Smooth muscle cell of the brain vasculature (primary cell): ENCODE measurements around the gene ARTN.
A peak's percentile ranks its signal among the peaks of the same experiment; 100 is the strongest.

Experiments used
- DNase-seq: peaks from one replicate; pipeline ENCODE4 v3.0.0-alpha.2; 2012; ENCODE audit warnings: low read depth, low spot score

The ARTN gene

DNA sequence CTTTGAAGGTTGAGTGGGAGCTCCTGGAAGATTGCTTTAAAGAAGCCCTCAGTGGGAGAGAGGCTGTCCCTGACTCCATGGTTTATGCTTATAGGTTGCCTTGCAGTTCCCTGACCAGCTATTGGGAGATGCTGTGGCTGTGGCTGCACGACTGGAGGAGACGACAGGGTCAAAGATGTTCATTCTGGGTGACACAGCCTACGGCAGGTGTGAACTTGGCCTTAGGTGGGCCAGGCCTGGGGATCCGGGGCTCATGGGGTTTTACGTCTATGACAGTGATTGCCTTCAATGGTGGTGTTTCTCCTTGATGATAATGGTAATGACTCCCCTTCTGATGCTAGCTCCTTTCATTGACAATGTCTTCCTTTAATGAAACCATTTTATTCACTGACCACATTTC is 36.9 kb downstream of the ARTN start:
- DNase-seq = no peak

DNA sequence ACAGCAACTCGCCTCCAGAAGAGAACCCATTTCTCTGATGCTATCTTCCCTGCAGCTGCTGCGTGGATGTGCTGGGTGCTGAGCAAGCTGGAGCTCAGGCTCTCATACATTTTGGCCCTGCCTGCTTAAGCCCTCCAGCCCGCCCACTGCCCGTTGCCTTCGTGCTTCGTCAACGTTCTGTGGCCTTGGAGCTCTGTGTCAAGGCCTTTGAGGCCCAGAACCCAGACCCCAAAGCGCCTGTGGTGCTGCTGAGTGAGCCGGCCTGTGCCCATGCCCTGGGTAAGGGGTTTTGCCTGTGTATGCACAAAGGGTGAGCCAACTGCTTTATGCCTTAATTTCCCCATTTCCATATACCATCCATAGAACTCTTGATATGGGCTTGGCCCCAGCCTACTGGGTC is 37.3 kb downstream of the ARTN start:
- DNase-seq = no peak

DNA sequence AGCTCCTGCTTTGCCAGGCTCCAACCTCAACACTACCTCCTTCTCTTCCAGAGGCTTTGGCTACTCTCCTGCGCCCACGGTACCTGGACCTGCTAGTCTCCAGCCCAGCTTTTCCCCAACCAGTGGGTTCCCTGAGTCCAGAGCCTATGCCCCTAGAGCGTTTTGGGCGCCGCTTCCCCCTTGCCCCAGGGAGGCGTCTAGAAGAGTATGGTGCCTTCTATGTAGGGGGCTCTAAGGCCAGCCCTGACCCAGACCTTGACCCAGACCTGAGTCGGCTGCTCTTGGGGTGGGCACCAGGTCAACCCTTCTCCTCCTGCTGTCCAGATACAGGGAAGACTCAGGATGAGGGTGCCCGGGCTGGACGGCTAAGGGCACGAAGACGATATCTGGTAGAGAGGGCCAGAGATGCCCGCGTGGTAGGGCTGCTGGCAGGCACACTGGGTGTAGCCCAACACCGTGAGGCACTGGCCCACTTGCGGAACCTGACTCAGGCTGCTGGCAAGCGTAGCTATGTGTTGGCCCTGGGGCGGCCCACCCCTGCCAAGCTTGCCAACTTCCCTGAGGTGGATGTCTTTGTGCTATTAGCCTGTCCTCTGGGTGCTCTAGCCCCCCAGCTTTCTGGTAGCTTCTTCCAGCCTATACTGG is 37.9 kb downstream of the ARTN start:
- DNase-seq = no peak

DNA sequence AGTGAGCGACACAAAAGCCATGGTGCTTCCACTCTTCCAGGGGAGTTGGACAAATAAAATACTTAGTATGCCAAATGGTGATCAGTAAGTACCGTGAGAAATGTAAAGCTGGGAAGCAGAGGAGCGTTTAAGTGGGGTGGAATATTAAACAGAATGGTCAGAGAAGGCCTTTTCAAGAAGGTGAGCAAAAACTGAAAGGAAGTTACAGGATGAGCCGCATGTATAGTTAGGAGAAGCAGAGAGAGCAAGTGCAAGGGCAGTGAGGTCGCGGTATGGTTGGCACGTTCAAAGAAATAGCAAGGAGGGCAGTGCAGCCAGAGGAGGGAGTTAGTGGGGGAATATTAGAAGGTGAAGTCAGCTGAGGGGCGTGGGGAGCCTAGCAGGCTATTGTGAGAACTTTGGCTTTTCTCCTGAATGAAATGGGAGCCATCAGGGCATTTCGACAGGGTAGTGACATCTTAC is 40.4 kb downstream of the ARTN start:
- no peak for DNase-seq

DNA sequence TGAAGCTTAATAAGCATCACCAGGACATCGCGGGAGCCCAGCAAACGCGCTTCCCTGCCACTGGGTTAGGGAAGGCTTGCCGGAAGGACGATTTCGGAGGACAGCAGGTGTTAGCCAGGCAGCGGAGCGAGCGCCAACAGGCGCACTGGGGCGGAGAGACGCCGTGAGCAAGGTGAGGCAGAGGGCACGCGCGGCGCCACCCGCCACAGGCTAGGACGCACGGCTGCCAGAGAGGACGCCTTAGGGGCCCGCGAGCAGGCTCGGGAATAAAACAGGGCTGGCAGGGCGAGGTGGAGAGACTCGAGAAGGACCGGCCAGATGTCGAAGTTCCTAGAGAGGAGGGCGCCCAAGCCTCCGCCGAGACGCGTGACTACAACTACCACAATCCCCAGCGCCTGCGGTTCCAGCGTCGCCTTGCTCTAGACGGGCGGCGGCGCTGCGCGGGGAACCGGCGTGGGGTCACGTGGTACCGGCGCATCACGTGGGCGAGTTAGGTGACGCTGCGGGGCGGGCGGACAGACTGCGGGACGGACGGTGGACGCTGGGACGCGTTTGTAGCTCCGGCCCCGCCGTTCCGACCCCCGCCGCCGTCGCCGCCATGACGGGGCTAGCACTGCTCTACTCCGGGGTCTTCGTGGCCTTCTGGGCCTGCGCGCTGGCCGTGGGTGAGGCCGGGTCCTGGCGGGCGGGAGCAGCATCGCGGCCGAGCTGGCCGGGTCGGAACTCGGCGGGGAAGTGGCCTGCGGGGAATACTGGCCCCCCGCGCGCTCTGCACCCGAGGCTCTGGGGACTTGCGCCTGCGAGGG is 41.0 kb downstream of the ARTN start, which contains the start of gene ATP6V0B:
Gene ATP6V0B (plus strand): TSS at position 518 of the 806 bp plus-strand sequence. CDS start 81 bp downstream, at position 599.
- DNase-seq = peak; percentile 82

DNA sequence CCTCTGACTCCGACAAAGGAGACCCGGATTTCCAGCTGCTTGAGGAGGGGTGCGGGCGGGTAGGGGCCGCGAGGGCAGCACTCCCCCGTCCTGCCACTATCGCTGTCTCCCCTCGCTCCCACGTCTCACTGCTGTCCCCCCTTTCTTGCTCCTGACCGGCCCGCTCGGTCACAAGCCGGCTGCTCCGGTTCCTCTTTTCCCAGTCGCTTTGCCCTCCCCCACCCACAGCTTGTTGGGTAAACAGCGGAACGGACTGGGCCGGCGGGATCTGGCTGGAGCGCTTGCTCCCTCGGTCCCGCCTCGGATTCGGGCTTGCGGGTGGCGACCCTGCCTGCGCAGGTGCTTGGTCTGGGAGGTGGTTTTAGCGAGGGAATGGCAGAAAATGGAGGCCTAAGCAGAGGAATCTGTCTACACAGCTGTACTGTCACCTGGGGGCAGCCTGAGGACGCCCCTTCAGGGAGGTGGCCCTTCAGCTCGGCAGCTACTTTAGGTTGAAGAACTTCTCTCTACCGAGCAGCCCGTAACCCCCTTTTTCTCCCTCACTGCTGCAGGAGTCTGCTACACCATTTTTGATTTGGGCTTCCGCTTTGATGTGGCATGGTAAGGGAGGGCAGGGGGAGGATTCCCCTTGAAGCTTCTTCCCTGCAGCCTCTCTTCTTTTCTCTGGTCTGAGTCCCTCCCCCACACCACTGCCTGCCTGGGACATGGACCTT is 41.8 kb downstream of the ARTN start:
- no peak for DNase-seq

- no peak for DNase-seq
Measured at GRCh38 chr1:43976045-43976444, 42.4 kb downstream of the ARTN start.

DNA sequence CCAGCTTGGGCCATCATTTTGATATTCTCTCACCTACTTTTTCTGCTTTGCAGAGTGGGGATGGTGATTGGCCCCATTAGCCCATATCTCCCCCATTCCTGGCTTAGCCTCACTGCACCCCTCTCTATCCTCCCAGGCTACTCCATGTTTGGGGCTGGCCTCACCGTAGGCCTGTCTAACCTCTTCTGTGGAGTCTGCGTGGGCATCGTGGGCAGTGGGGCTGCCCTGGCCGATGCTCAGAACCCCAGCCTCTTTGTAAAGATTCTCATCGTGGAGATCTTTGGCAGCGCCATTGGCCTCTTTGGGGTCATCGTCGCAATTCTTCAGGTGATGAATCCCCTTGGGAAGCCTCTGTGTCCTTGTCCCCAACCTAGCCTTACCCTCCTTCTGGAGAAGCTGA is 43.3 kb downstream of the ARTN start:
- DNase-seq = no peak

- no peak for DNase-seq
Measured at GRCh38 chr1:43977376-43978263, 44.0 kb downstream of the ARTN start.

GRCh38 chr1:43978264-43978550 is 44.6 kb downstream of the ARTN start:
- DNase-seq = no peak

- no peak for DNase-seq
Measured at GRCh38 chr1:43978551-43979260, 45.1 kb downstream of the ARTN start, which contains the start of gene B4GALT2. B4GALT2 (plus strand) TSS chr1:43979210; CDS start chr1:43981161, 1,951 bp downstream.

DNA sequence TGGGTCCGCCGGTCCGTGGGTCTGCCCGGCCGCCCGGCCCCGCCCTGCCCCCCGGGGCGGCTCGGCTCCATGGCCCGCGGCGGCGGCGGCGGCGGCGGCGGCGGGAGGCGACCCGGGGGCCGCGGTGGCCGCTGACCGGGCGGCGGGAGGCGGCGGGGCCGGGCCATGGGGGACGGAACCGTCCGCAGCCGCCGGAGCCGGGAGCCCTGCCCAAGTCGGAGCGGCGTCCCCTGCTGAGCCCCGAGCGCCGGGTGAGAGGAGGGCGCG is 45.6 kb downstream of the ARTN start:
- DNase-seq = no peak

GRCh38 chr1:43979528-43980254 is 46.1 kb downstream of the ARTN start:
- DNase-seq = no peak

- DNase-seq = no peak
Measured at GRCh38 chr1:43980255-43981134, 46.9 kb downstream of the ARTN start.

DNA sequence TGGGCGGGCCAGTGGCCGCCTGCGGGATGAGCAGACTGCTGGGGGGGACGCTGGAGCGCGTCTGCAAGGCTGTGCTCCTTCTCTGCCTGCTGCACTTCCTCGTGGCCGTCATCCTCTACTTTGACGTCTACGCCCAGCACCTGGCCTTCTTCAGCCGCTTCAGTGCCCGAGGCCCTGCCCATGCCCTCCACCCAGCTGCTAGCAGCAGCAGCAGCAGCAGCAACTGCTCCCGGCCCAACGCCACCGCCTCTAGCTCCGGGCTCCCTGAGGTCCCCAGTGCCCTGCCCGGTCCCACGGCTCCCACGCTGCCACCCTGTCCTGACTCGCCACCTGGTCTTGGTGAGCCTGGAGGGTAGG is 47.5 kb downstream of the ARTN start:
- DNase-seq = no peak

DNA sequence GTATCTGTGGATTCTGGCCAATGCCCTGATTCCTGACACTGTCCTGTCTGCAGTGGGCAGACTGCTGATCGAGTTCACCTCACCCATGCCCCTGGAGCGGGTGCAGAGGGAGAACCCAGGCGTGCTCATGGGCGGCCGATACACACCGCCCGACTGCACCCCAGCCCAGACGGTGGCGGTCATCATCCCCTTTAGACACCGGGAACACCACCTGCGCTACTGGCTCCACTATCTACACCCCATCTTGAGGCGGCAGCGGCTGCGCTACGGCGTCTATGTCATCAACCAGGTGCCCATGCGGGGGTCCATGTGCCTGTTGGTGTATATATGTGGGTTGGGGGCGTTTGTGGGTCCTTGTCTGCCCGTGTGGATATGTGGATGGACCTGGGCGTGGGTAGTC is 48.0 kb downstream of the ARTN start:
- no peak for DNase-seq

DNA sequence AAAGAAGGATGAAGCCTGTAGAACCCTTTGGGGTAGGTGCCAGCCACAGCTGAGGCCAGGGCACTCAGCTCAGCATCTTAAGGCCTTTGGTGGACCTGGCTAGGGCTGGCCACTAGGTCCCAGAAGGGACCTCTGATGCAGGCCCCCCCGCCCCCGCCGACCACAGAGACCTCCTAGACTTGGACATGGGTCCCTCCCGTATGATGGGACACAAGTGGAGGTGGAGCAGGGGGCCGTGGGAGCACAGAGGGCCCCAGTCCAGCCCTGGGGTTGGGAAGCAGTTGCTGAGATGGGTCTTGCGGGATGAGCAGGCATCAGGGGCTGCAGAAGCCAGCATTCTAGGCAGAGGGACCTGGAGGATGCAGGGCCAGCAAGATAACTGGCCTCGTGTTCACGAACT is 48.6 kb downstream of the ARTN start:
- no peak for DNase-seq

GRCh38 chr1:43982808-43983207 is 49.2 kb downstream of the ARTN start:
- no peak for DNase-seq

DNA sequence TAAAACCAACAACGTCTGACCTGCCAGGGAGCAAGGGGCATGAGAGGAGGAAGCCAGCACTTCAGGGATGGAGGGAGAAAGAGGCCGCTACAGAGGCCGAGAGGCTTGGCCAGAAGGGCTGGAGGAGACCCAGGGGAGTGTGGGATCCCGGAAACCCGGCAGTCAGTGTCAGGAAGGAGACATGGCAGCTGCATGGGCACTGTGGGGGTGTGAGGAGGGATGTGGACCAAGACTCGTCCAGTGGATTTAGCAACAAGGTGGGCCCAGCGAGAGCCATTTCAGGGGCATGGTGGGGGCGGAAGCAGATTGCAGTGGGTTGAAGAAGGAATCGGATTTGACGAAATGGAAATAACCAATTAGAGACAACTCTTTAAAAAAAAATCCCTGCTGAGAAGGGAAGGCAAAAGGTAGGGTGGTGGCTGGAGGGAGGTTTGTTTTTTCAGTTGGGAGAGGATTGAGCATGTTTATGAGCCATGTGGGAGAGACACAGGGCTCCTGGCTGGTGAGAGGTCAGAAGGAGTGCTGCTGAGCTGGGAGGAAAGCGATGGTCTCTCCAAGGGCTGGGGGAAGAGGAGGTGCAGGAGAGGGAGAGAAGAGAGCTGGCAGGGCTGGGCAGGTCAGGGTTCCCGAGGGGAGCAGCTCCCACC is 49.8 kb downstream of the ARTN start:
- DNase-seq = no peak
